Measurements from ENCODE around the gene PRKAG2.
"Not testable (repeated sequence)": the region's sequence is repeated elsewhere in the genome, so short reads cannot be mapped to it uniquely, and the experiment has no call there.

PRKAG2 gene

DNA sequence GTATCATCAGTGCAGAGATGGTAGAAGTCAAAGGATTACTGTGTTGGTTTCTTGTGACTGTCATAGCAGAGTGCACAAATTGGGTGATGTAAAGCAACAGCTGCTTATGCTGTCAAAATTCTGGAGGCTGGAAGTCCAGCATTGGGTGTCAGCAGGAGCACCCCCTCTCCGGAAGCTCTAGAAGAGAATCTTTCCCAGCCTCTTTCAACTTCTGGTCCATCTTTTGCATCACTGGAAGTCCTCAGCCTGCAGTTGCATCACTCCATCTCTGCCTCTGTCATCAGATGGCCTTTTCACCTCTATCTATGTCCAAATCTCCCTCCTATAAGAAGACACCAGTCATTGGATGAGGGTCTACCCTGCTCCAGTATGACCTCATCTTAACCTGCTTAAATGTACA lies 43.6 kb upstream of the PRKAG2 start:
- Histone ChIP-seq H3K4me2 (no peak overlapping the region), H3K4me3 (no peak overlapping the region), H3K27me3 (no peaks in the 10 kb centered on the region), H3K4me1 (peaks cover 0 to 41% (median 11%) of the 10 kb centered on the region in 10 experiments; a peak in 17 of 20 replicates), H3K36me3 (no peaks in the 10 kb centered on the region), H3K27ac (no peak overlapping the region), H3K9me3 (replicated peaks in 1 of 11) (peaks cover 0 to 11% (median 2%) of the 10 kb centered on the region in 11 experiments; a peak in 6 of 22 replicates), H3K9ac (no peak overlapping the region), H4K20me1 (no peaks in the 10 kb centered on the region)
- TF ChIP-seq Cebpa-rat (IDR thresholded peaks at IDR 0.05) = no peak

DNA sequence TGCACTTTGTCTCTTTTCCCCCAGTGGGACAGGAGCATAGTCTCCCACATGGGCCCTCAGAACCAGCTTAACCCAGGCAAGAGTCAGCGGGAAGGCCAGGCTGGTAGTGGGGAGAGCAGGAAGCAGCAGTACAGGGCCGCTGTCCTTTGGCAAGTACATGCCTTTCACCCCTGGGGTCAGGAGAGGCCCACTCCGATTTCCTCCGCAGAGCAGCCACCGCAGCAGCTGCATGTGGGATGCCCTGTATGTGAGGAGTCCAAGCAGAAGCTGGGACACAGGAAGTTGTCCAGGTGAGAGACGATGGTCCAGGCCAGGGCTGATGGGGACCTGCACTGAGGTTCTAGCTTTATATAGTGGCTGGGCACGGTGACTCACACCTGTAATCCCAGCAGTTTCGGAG lies 42.7 kb upstream of the PRKAG2 start:
- H3K4me1 ChIP-seq = peaks cover 0 to 32% (median 7%) of the 10 kb centered on the region in 10 experiments; a peak in 11 of 20 replicates
- H3K9ac ChIP-seq = no peak overlapping the region
- H3K4me2 ChIP-seq = no peak overlapping the region
- no peaks in the 10 kb centered on the region for H4K20me1 ChIP-seq
- TF ChIP-seq Cebpa-rat (IDR thresholded peaks at IDR 0.05) = no peak
- H3K27me3 ChIP-seq = no peaks in the 10 kb centered on the region
- no peaks in the 10 kb centered on the region for H3K36me3 ChIP-seq
- H3K27ac ChIP-seq = no peak overlapping the region
- peaks cover 3 to 18% (median 9%) of the 10 kb centered on the region in 11 experiments for H3K9me3 ChIP-seq (replicated peaks in 1 of 11)
- H3K4me3 ChIP-seq = no peak overlapping the region

DNA sequence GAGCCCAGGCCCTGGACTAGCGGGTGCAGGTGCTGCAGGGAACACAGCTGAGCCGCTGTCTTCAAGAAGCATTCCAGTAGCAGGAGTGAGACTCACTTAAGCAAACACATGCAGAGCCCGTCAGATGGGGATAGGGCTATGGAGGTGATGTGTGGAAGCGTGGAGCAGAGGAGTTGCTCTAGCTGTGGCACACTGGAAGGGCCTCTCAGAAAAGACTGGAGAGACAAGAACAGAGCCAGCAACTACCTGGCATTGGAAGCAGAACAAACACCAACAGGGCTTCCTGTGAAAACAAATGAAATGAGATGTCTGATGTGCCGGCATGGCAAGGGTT lies 41.6 kb upstream of the PRKAG2 start:
- H4K20me1 ChIP-seq = no peaks in the 10 kb centered on the region
- H3K4me2 ChIP-seq = no peak overlapping the region
- H3K27ac ChIP-seq = no peak overlapping the region
- H3K9ac ChIP-seq = no peak overlapping the region
- no peaks in the 10 kb centered on the region for H3K27me3 ChIP-seq
- no peak overlapping the region for H3K4me3 ChIP-seq
- peaks cover 0 to 21% (median 3%) of the 10 kb centered on the region in 10 experiments; a peak in 11 of 20 replicates for H3K4me1 ChIP-seq
- H3K9me3 ChIP-seq (replicated peaks in 1 of 11) = peaks cover 11 to 24% (median 20%) of the 10 kb centered on the region in 11 experiments
- H3K36me3 ChIP-seq = no peaks in the 10 kb centered on the region
- no peak for TF ChIP-seq Cebpa-rat (IDR thresholded peaks at IDR 0.05)

DNA sequence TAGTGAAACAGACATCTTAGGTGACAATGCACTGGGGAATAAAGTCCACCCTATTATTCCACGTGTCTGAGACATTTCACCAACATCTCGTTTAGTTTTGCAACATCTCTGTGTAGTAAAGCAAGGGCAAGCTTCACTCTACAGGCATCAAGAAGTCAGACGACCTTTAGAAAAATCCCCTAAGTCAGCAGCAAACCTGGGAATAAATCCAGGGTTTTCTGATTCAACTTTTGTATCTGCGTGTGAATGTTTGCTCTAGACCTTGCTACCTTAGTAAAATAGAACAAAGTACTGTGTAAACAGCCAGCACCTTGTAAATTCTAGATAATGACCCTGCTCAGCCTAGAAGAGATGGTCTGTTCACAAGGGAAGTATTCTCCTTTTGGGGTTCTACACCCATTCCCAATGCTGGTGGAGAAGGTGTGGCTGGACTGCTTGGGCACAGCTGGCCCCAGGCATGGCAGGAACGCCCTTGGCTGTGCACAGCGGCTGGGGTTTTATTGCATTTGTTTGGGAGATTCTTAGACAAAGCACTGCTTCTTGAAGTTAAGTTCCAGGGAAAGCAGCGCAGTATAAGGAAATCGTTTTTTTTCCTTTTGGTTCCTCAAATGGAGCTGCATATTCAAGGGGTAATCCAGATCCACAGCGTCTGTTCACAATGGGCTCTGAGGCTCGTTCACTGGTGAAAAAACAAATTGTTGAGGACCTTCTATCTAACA lies 41.0 kb upstream of the PRKAG2 start:
- Histone ChIP-seq H3K4me3 (no peak overlapping the region), H3K4me2 (no peak overlapping the region), H3K36me3 (no peaks in the 10 kb centered on the region), H3K27ac (no peak overlapping the region), H3K9me3 (replicated peaks in 1 of 11) (peaks cover 14 to 27% (median 23%) of the 10 kb centered on the region in 11 experiments), H3K9ac (no peak overlapping the region), H4K20me1 (no peaks in the 10 kb centered on the region), H3K4me1 (peaks cover 0 to 16% (median under 1%) of the 10 kb centered on the region in 10 experiments; a peak in 9 of 20 replicates), H3K27me3 (no peaks in the 10 kb centered on the region)
- TF ChIP-seq Cebpa-rat (IDR thresholded peaks at IDR 0.05) = no peak

DNA sequence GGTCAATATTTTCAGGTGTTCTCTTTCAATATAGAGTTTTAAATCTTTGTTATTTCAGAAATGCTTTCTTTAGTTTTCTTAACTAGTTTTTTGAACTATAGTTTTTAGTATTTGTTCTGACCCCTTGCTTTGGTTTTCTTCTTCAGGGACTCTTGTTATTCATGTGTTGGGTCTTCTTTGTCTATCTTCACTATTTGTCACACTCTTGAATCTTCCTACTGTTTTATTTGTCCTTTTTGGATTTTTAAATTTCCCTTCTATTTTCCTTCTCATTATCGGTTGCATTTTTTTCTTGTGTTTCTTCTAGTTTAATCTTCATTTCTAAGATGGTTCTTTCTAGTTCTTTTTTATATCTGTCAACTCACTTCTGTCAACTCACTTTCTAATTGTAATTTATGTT lies 37.1 kb upstream of the PRKAG2 start:
- Histone ChIP-seq H3K9ac (no peak overlapping the region), H3K36me3 (no peaks in the 10 kb centered on the region), H3K4me2 (no peak overlapping the region), H3K4me3 (no peak overlapping the region), H4K20me1 (no peaks in the 10 kb centered on the region), H3K9me3 (replicated peaks in 1 of 11) (peaks cover 14 to 27% (median 23%) of the 10 kb centered on the region in 11 experiments), H3K4me1 (0 out of 20 replicates have a peak, but pooled peaks cover 0 to 3% (median 0%) of the 10 kb centered on the region in 10 experiments), H3K27me3 (no peaks in the 10 kb centered on the region), H3K27ac (no peak overlapping the region)
- TF ChIP-seq Cebpa-rat (IDR thresholded peaks at IDR 0.05) = no peak

- not testable (repeated sequence) for H4K20me1 ChIP-seq, H3K27me3 ChIP-seq, H3K4me2 ChIP-seq, H3K27ac ChIP-seq, H3K36me3 ChIP-seq, H3K4me3 ChIP-seq, H3K9ac ChIP-seq, H3K4me1 ChIP-seq
- H3K9me3 ChIP-seq (replicated peaks in 1 of 11) = peaks cover 14 to 28% (median 23%) of the 10 kb centered on the region in 11 experiments
These were observed 33.7 kb upstream of the PRKAG2 start for GRCh38 chr7:151910655-151911054.

DNA sequence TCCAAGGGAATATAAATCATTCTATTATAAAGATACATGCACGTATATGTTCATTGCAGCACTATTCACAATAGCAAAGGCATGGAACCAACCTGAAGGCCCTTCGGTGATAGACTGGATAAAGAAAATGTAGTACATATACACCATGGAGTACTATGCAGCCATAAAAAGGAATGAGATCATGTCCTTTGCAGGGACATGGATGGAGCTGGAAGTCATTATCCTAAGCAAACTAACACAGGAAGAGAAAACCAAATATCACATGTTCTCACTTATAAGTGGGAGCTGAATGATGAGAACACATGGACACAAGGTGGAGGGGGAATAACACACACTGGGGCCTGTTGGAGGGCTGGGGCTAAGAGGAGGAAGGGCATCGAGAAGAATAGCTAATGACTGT lies 30.2 kb upstream of the PRKAG2 start:
- not testable (repeated sequence) for H3K27ac ChIP-seq; H3K27me3 ChIP-seq; H3K4me1 ChIP-seq; H3K9ac ChIP-seq; H3K36me3 ChIP-seq; H3K4me2 ChIP-seq; H3K9me3 ChIP-seq (replicated peaks in 1 of 11); H4K20me1 ChIP-seq; H3K4me3 ChIP-seq

- Histone ChIP-seq H3K9ac (no peak overlapping the region), H4K20me1 (no peaks in the 10 kb centered on the region), H3K27me3 (no peaks in the 10 kb centered on the region), H3K4me3 (no peak overlapping the region), H3K4me2 (no peak overlapping the region), H3K9me3 (replicated peaks in 1 of 11) (peaks cover 0 to 4% (median 0%) of the 10 kb centered on the region in 11 experiments; a peak in 1 of 22 replicates), H3K36me3 (no peaks in the 10 kb centered on the region), H3K4me1 (peaks cover 0 to 10% (median 7%) of the 10 kb centered on the region in 10 experiments; a peak in 7 of 20 replicates), H3K27ac (no peak overlapping the region)
- no peak for TF ChIP-seq Cebpa-rat (IDR thresholded peaks at IDR 0.05)
These were observed 28.9 kb upstream of the PRKAG2 start for GRCh38 chr7:151905766-151906165.

DNA sequence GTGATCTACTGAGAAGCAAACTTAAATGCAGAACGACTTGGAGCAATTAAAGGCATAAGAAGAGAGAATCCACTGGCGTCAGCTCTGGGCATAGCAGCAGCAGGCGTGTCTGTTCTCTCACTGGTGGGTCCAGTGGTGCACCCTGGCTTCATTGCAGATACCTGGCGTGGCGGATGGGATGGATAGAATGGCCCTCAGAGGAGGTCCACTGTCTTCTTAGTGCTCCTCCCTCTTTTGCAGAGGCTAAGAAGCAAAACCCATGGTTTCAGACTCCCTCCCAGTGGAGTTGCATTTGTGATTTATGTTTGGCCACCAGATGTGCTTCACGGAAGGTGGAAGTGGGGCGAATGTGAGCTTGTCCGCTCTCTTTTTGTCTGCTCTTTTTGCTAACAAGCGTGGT lies 28.4 kb upstream of the PRKAG2 start:
- Histone ChIP-seq H3K27me3 (no peaks in the 10 kb centered on the region), H3K4me3 (no peak overlapping the region), H4K20me1 (no peaks in the 10 kb centered on the region), H3K9me3 (replicated peaks in 1 of 11) (peaks cover 0 to 4% (median 0%) of the 10 kb centered on the region in 11 experiments; a peak in 1 of 22 replicates), H3K27ac (no peak overlapping the region), H3K9ac (no peak overlapping the region), H3K4me1 (peaks cover 0 to 12% (median 8%) of the 10 kb centered on the region in 10 experiments; a peak in 7 of 20 replicates), H3K36me3 (no peaks in the 10 kb centered on the region), H3K4me2 (no peak overlapping the region)
- no peak for TF ChIP-seq Cebpa-rat (IDR thresholded peaks at IDR 0.05)

- H3K4me1 ChIP-seq = peaks cover 0 to 12% (median 8%) of the 10 kb centered on the region in 10 experiments; a peak in 7 of 20 replicates
- H4K20me1 ChIP-seq = no peaks in the 10 kb centered on the region
- no peak overlapping the region for H3K4me2 ChIP-seq
- no peaks in the 10 kb centered on the region for H3K27me3 ChIP-seq
- H3K9me3 ChIP-seq (replicated peaks in 1 of 11) = peaks cover 0 to 4% (median 0%) of the 10 kb centered on the region in 11 experiments; a peak in 1 of 22 replicates
- no peak overlapping the region for H3K27ac ChIP-seq
- no peak for TF ChIP-seq Cebpa-rat (IDR thresholded peaks at IDR 0.05)
- no peak overlapping the region for H3K4me3 ChIP-seq
- H3K36me3 ChIP-seq = no peaks in the 10 kb centered on the region
- no peak overlapping the region for H3K9ac ChIP-seq
These were observed 27.4 kb upstream of the PRKAG2 start for GRCh38 chr7:151904270-151904669.

All from BLaER1 treated with 17β-estradiol and CSF1 and Interleukin-3, amounts not matched to agents 10 nM and 100 nM (cell line).